GM21737 (cell line): ENCODE results near the gene ECT2.
A peak's percentile ranks its signal among the peaks of the same experiment; 100 is the strongest.
"Not testable (repeated sequence)": the region's sequence is repeated elsewhere in the genome, so short reads cannot be mapped to it uniquely, and the experiment has no call there.

Experiments
- ATAC-seq: cut with Tn5 transposase; IDR thresholded peaks from one replicate; pipeline ENCODE4 v1.9.1; 2021; ENCODE audit warnings: mild to moderate bottlenecking, moderate library complexity; ENCODE audit not compliant: unreplicated experiment

Gene ECT2

GRCh38 chr3:172750368-172751174 lies at the start of gene ECT2:
ECT2 (plus strand) TSS chr3:172750726; CDS start chr3:172754531, 3,805 bp downstream.
- peak; percentile 98 for ATAC-seq

- ATAC-seq: no peak
Measured at GRCh38 chr3:172700936-172701455, 49.5 kb upstream of the ECT2 start.

- no peak for ATAC-seq
Measured at GRCh38 chr3:172701751-172702150, 48.8 kb upstream of the ECT2 start.

- no peak for ATAC-seq
Measured at GRCh38 chr3:172702256-172702655, 48.3 kb upstream of the ECT2 start.

GRCh38 chr3:172702731-172703130 lies 47.8 kb upstream of the ECT2 start:
- not testable (repeated sequence) for ATAC-seq

- ATAC-seq: no peak
Measured at GRCh38 chr3:172704001-172704400, 46.5 kb upstream of the ECT2 start.

GRCh38 chr3:172705170-172705569 lies 45.4 kb upstream of the ECT2 start:
- ATAC-seq: no peak

GRCh38 chr3:172707030-172707429 lies 43.5 kb upstream of the ECT2 start:
- no peak for ATAC-seq

GRCh38 chr3:172707967-172708366 lies 42.6 kb upstream of the ECT2 start:
- no peak for ATAC-seq

- no peak for ATAC-seq
Measured at GRCh38 chr3:172708921-172709773, 41.4 kb upstream of the ECT2 start.

GRCh38 chr3:172709774-172710663 lies 40.5 kb upstream of the ECT2 start:
- no peak for ATAC-seq

- peak; percentile 100 for ATAC-seq
Measured at GRCh38 chr3:172710664-172711453, 39.7 kb upstream of the ECT2 start, which contains the start of gene NCEH1. NCEH1 (minus strand) TSS chr3:172711067; CDS start chr3:172710984, 83 bp downstream.

- peak; percentile 15 for ATAC-seq
Measured at GRCh38 chr3:172711454-172711795, 39.1 kb upstream of the ECT2 start.

GRCh38 chr3:172713316-172713715 lies 37.2 kb upstream of the ECT2 start:
- no peak for ATAC-seq

GRCh38 chr3:172716476-172716875 lies 34.0 kb upstream of the ECT2 start:
- ATAC-seq: no peak

GRCh38 chr3:172717493-172718088 lies 32.9 kb upstream of the ECT2 start:
- no peak for ATAC-seq

- ATAC-seq: not testable (repeated sequence)
Measured at GRCh38 chr3:172722536-172723040, 27.9 kb upstream of the ECT2 start.

GRCh38 chr3:172726380-172726779 lies 24.1 kb upstream of the ECT2 start:
- no peak for ATAC-seq

- ATAC-seq: no peak
Measured at GRCh38 chr3:172735014-172735413, 15.5 kb upstream of the ECT2 start.
